ENCODE data around the gene SH3RF3. TPM values are rescaled to one million over a fixed set of nuclear protein-coding genes. Genes with fewer than 3 reads are reported as not detected.

Gene SH3RF3
- total RNA-seq, 1 donor from 2014 or later, result 1.3 TPM

- no peak overlapping the region for H3K27ac Mint-ChIP-seq
- H3K4me3 Mint-ChIP-seq (ENCODE audit: low read depth), result no peak overlapping the region
- H3K27me3 Mint-ChIP-seq, result peaks cover 27% of the 10 kb centered on the region
- H3K36me3 Mint-ChIP-seq (ENCODE audit: insufficient read depth), result no peaks in the 10 kb centered on the region
- H3K4me1 Mint-ChIP-seq (ENCODE audit: low read depth), result no peaks in the 10 kb centered on the region
- no peak for DNase-seq (ENCODE audit: low spot score, unreplicated experiment)
- no peak for TF ChIP-seq CTCF (IDR thresholded peaks at IDR 0.05; ENCODE audit: unreplicated experiment)
- no peaks in the 10 kb centered on the region for H3K9me3 Mint-ChIP-seq (ENCODE audit: low read depth)
Measured at GRCh38 chr2:109482361-109482861, 353.4 kb downstream of the SH3RF3 start.

- H3K27me3 Mint-ChIP-seq, result peaks cover 21% of the 10 kb centered on the region
- H3K4me1 Mint-ChIP-seq (ENCODE audit: low read depth), result no peaks in the 10 kb centered on the region
- no peak for DNase-seq (ENCODE audit: low spot score, unreplicated experiment)
- H3K27ac Mint-ChIP-seq, result no peak overlapping the region
- no peaks in the 10 kb centered on the region for H3K36me3 Mint-ChIP-seq (ENCODE audit: insufficient read depth)
- TF ChIP-seq CTCF (IDR thresholded peaks at IDR 0.05; ENCODE audit: unreplicated experiment), result no peak
- H3K4me3 Mint-ChIP-seq (ENCODE audit: low read depth), result no peak overlapping the region
- no peaks in the 10 kb centered on the region for H3K9me3 Mint-ChIP-seq (ENCODE audit: low read depth)
Measured at GRCh38 chr2:109486711-109487535, 357.9 kb downstream of the SH3RF3 start.

- Mint-ChIP-seq H3K27me3 (peaks cover 18% of the 10 kb centered on the region), H3K4me1 (ENCODE audit: low read depth) (no peaks in the 10 kb centered on the region), H3K4me3 (ENCODE audit: low read depth) (no peak overlapping the region), H3K9me3 (ENCODE audit: low read depth) (no peaks in the 10 kb centered on the region), H3K27ac (no peak overlapping the region), H3K36me3 (ENCODE audit: insufficient read depth) (no peaks in the 10 kb centered on the region)
- TF ChIP-seq CTCF (IDR thresholded peaks at IDR 0.05; ENCODE audit: unreplicated experiment), result no peak
- no peak for DNase-seq (ENCODE audit: low spot score, unreplicated experiment)
Measured at GRCh38 chr2:109487536-109487869, 358.5 kb downstream of the SH3RF3 start.

GRCh38 chr2:109487871-109488655 is 359.1 kb downstream of the SH3RF3 start:
- Mint-ChIP-seq H3K9me3 (ENCODE audit: low read depth) (no peaks in the 10 kb centered on the region), H3K27ac (no peak overlapping the region), H3K4me1 (ENCODE audit: low read depth) (no peaks in the 10 kb centered on the region), H3K4me3 (ENCODE audit: low read depth) (no peak overlapping the region), H3K27me3 (peaks cover 12% of the 10 kb centered on the region), H3K36me3 (ENCODE audit: insufficient read depth) (no peaks in the 10 kb centered on the region)
- no peak for DNase-seq (ENCODE audit: low spot score, unreplicated experiment)
- TF ChIP-seq CTCF (IDR thresholded peaks at IDR 0.05; ENCODE audit: unreplicated experiment), result no peak

- Mint-ChIP-seq H3K27ac (no peak overlapping the region), H3K4me3 (ENCODE audit: low read depth) (no peak overlapping the region), H3K27me3 (peaks cover 8% of the 10 kb centered on the region), H3K4me1 (ENCODE audit: low read depth) (no peaks in the 10 kb centered on the region), H3K9me3 (ENCODE audit: low read depth) (no peaks in the 10 kb centered on the region), H3K36me3 (ENCODE audit: insufficient read depth) (no peaks in the 10 kb centered on the region)
- DNase-seq (ENCODE audit: low spot score, unreplicated experiment), result no peak
- no peak for TF ChIP-seq CTCF (IDR thresholded peaks at IDR 0.05; ENCODE audit: unreplicated experiment)
Measured at GRCh38 chr2:109489296-109489695, 360.3 kb downstream of the SH3RF3 start.
